Astrocyte (in vitro differentiated cells and primary cell): ENCODE results near the gene PFKL.

Experiments
- CTCF ChIP-seq: IDR thresholded peaks from 2 replicates; pipeline ENCODE4 v1.5.1; 2011; ENCODE audit warnings: low read depth, mild to moderate bottlenecking, inconsistent platforms, low read length, moderate library complexity; ENCODE audit not compliant: insufficient read depth
- EZH2 ChIP-seq: IDR thresholded peaks from 2 replicates; pipeline ENCODE4 v1.6.1; 2012; ENCODE audit warnings: mild to moderate bottlenecking, low read length, inconsistent platforms; ENCODE audit not compliant: insufficient read depth

- TF ChIP-seq CTCF (no peak), EZH2 (peak; percentile 39)
These were observed 49.6 kb downstream of the PFKL start for GRCh38 chr21:44349416-44349846.
